NCI-H82 treated with DMSO at 0.1 percent for 48 hours (cell line): Measurements from ENCODE around the gene CXCL9.
"Not testable (repeated sequence)": the region's sequence is repeated elsewhere in the genome, so short reads cannot be mapped to it uniquely, and the experiment has no call there.

Experiments used
- DNase-seq: peaks from one replicate; lab custom pipeline; 2025; ENCODE audit not compliant: unreplicated experiment; lab: John Stamatoyannopoulos, UW

The CXCL9 gene

GRCh38 chr4:75962072-75962471 is 45.2 kb downstream of the CXCL9 start:
- not testable (repeated sequence) for DNase-seq

- DNase-seq = not testable (repeated sequence)
These were observed 48.8 kb downstream of the CXCL9 start for GRCh38 chr4:75958546-75958945.

- DNase-seq = not testable (repeated sequence)
These were observed 52.5 kb downstream of the CXCL9 start for GRCh38 chr4:75954811-75955210.

GRCh38 chr4:75953509-75953908 is 53.8 kb downstream of the CXCL9 start:
- no peak for DNase-seq
